Activated CD8-positive, alpha-beta T cell treated with anti-CD3 and anti-CD28 coated beads for 36 hours (primary cell): ENCODE data around the gene CCDC127. TPM values are rescaled to one million over a fixed set of nuclear protein-coding genes. Genes with fewer than 3 reads are reported as not detected.

Source experiments
- ATAC-seq: fragments of 200-7000 bp; cut with Tn5 transposase; one replicate; pipeline ENCODE4 v1.10.0; 2021; ENCODE audit warnings: mild to moderate bottlenecking, moderate library complexity
- CTCF ChIA-PET: fragments of 350-600 bp; sonication (Branson Sonifier 250); formaldehyde crosslinking; loops from one replicate; lab custom pipeline; 2021; ENCODE audit warnings: antibody characterized with exemption; lab: Charles Lee
- POLR2A ChIA-PET: fragments of 350-600 bp; sonication (Branson Sonifier 250); formaldehyde crosslinking; loops from one replicate; lab custom pipeline; 2021; ENCODE audit warnings: antibody characterized with exemption; lab: Charles Lee
- DNase-seq: peaks from one replicate; pipeline ENCODE4 v3.0.0-alpha.2; 2020
- H3K27ac Mint-ChIP-seq: one replicate; pipeline ENCODE4 v1.8.0; 2021; ENCODE audit warnings: mild to moderate bottlenecking, mixed read lengths
- H3K27me3 Mint-ChIP-seq: one replicate; pipeline ENCODE4 v1.8.0; 2021; ENCODE audit warnings: mixed read lengths
- H3K36me3 Mint-ChIP-seq: one replicate; pipeline ENCODE4 v1.8.0; 2021; ENCODE audit warnings: low read depth, mixed read lengths
- H3K4me1 Mint-ChIP-seq: one replicate; pipeline ENCODE4 v1.8.0; 2021; ENCODE audit warnings: low read depth, mixed read lengths
- H3K4me3 Mint-ChIP-seq: one replicate; pipeline ENCODE4 v1.8.0; 2021; ENCODE audit warnings: mild to moderate bottlenecking, moderate library complexity, mixed read lengths
- H3K9me3 Mint-ChIP-seq: one replicate; pipeline ENCODE4 v1.8.0; 2021; ENCODE audit warnings: mixed read lengths
- CTCF ChIP-seq: fragments of 200-600 bp; IDR thresholded peaks from one replicate; pipeline ENCODE4 v1.8.0; 2022; ENCODE audit warnings: antibody characterized with exemption, mild to moderate bottlenecking
- intact Hi-C: fragments of 100-400 bp; cut with micrococcal nuclease; formaldehyde crosslinking; loops from one replicate; pipeline ENCODE4 v1.10.0; 2022
- total RNA-seq, 2 experiments: library from RNA; stranded (reverse); gene quantifications; one replicate each; pipeline ENCODE4 v1.2.3, GENCODE V29; 2021

Gene CCDC127
- total RNA-seq, 2 experiments from 2014 or later, result 4.2 to 4.3 TPM

GRCh38 chr5:196350-196749 is 21.6 kb downstream of the CCDC127 start:
- Mint-ChIP-seq H3K27ac (no peak overlapping the region), H3K4me3 (no peak overlapping the region), H3K4me1 (peaks cover 2% of the 10 kb centered on the region), H3K36me3 (no peaks in the 10 kb centered on the region), H3K27me3 (no peaks in the 10 kb centered on the region), H3K9me3 (no peaks in the 10 kb centered on the region)
- DNase-seq (no peak), ATAC-seq (no peak)
- intact Hi-C loops, result no loop called here
- CTCF ChIA-PET, result no interaction called here
- no peak for TF ChIP-seq CTCF
- POLR2A ChIA-PET, result interaction anchor here (1.6 kb wide), 1 partner anchor 10 kb away, joined by 4 read pairs; no protein-coding TSS in a partner anchor

- ChIA-PET CTCF (no interaction called here), POLR2A (interaction anchor here (1.6 kb wide), 1 partner anchor 9 kb away, joined by 4 read pairs; no protein-coding TSS in a partner anchor)
- no peak for ATAC-seq
- peaks cover 2% of the 10 kb centered on the region for H3K4me1 Mint-ChIP-seq
- no peak overlapping the region for H3K4me3 Mint-ChIP-seq
- H3K27me3 Mint-ChIP-seq, result no peaks in the 10 kb centered on the region
- H3K9me3 Mint-ChIP-seq, result no peaks in the 10 kb centered on the region
- peak; percentile 26 for DNase-seq
- no peak for TF ChIP-seq CTCF
- intact Hi-C loops, result no loop called here
- no peaks in the 10 kb centered on the region for H3K36me3 Mint-ChIP-seq
- no peak overlapping the region for H3K27ac Mint-ChIP-seq
Measured at GRCh38 chr5:195401-196160, 22.4 kb downstream of the CCDC127 start.

- ChIA-PET POLR2A (interaction anchor here (1.6 kb wide), 1 partner anchor 8 kb away, joined by 4 read pairs; no protein-coding TSS in a partner anchor), CTCF (no interaction called here)
- Mint-ChIP-seq H3K9me3 (no peaks in the 10 kb centered on the region), H3K36me3 (no peaks in the 10 kb centered on the region), H3K27ac (no peak overlapping the region), H3K4me1 (peaks cover 7% of the 10 kb centered on the region), H3K4me3 (no peak overlapping the region), H3K27me3 (no peaks in the 10 kb centered on the region)
- DNase-seq (no peak), ATAC-seq (no peak)
- intact Hi-C loops, result no loop called here
- no peak for TF ChIP-seq CTCF
Measured at GRCh38 chr5:194603-195209, 23.2 kb downstream of the CCDC127 start.

GRCh38 chr5:194102-194501 is 23.9 kb downstream of the CCDC127 start:
- H3K9me3 Mint-ChIP-seq, result no peaks in the 10 kb centered on the region
- no peak overlapping the region for H3K27ac Mint-ChIP-seq
- ATAC-seq, result no peak
- no peak for DNase-seq
- H3K36me3 Mint-ChIP-seq, result no peaks in the 10 kb centered on the region
- no peak overlapping the region for H3K4me3 Mint-ChIP-seq
- H3K4me1 Mint-ChIP-seq, result peaks cover 7% of the 10 kb centered on the region
- POLR2A ChIA-PET, result no interaction called here
- TF ChIP-seq CTCF, result no peak
- no peaks in the 10 kb centered on the region for H3K27me3 Mint-ChIP-seq
- intact Hi-C loops, result no loop called here
- CTCF ChIA-PET, result no interaction called here
